ENCODE data around the gene LIPI.

DNA sequence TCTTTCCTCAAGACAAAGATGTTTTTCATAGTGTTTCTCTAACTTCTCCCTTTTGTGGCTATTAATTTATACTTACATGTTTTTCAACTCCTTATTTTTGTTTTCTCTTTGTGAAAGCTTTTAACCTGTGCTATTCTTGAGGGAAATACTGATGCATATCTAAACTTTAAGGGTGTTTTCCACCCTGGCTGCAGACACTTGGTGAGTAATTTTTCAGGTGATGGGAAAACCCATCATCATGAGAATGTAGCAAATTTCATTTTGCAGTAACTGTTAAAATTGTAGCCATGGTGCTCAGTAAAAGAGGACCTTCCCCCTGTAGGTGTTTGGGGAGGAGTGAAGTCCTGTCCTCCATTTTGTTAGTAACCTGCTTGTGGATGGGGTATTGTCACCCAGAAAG, 124.2 kb downstream of the LIPI start:
- TF ChIP-seq, protein P1, sequence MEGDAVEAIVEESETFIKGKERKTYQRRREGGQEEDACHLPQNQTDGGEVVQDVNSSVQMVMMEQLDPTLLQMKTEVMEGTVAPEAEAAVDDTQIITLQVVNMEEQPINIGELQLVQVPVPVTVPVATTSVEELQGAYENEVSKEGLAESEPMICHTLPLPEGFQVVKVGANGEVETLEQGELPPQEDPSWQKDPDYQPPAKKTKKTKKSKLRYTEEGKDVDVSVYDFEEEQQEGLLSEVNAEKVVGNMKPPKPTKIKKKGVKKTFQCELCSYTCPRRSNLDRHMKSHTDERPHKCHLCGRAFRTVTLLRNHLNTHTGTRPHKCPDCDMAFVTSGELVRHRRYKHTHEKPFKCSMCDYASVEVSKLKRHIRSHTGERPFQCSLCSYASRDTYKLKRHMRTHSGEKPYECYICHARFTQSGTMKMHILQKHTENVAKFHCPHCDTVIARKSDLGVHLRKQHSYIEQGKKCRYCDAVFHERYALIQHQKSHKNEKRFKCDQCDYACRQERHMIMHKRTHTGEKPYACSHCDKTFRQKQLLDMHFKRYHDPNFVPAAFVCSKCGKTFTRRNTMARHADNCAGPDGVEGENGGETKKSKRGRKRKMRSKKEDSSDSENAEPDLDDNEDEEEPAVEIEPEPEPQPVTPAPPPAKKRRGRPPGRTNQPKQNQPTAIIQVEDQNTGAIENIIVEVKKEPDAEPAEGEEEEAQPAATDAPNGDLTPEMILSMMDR (IDR thresholded peaks at IDR 0.05) = no peak
- no peak for TF ChIP-seq EP300 (IDR thresholded peaks at IDR 0.05)
- TF ChIP-seq POLR2AphosphoS5 (IDR thresholded peaks at IDR 0.05) = no peak

Data from upper lobe of left lung (tissue), 4 donors.